IPS DF 6.9 (cell line): ENCODE results near the gene LAMB3.

Experiments
- DNase-seq: peaks from one replicate; pipeline ENCODE4 v3.0.0-alpha.2; 2013; ENCODE audit warnings: low read depth, low spot score
- H3K27ac ChIP-seq: one replicate; pipeline ENCODE4 v1.5.1; 2013; ENCODE audit warnings: low read length, control low read depth
- H3K27me3 ChIP-seq: 2 replicates; pipeline ENCODE4 v1.6.1; 2013; ENCODE audit warnings: mild to moderate bottlenecking, low read length; ENCODE audit not compliant: control insufficient read depth, insufficient read depth
- H3K36me3 ChIP-seq: 2 replicates; pipeline ENCODE4 v1.6.1; 2013; ENCODE audit warnings: low read length; ENCODE audit not compliant: control insufficient read depth, insufficient read depth
- H3K4me1 ChIP-seq: 2 replicates; pipeline ENCODE4 v1.6.1; 2013; ENCODE audit warnings: low read length; ENCODE audit not compliant: control insufficient read depth, insufficient read depth
- H3K4me3 ChIP-seq: 2 replicates; pipeline ENCODE4 v1.5.1; 2013; ENCODE audit warnings: mild to moderate bottlenecking, low read length
- H3K9me3 ChIP-seq: 2 replicates; pipeline ENCODE4 v1.6.1; 2013; ENCODE audit warnings: low read length, inconsistent platforms; ENCODE audit not compliant: control insufficient read depth, insufficient read depth
- WGBS: extraction: QIAGEN DNeasy Blood & Tissue Kit; methylation state at CpG from one replicate; pipeline ENCODE4 v1.1.7; 2013; ENCODE audit warnings: mixed read lengths, missing lambda C conversion rate; ENCODE audit not compliant: insufficient read length, insufficient coverage; 5-methylcytosine and 5-hydroxymethylcytosine counted together

Gene LAMB3

DNA sequence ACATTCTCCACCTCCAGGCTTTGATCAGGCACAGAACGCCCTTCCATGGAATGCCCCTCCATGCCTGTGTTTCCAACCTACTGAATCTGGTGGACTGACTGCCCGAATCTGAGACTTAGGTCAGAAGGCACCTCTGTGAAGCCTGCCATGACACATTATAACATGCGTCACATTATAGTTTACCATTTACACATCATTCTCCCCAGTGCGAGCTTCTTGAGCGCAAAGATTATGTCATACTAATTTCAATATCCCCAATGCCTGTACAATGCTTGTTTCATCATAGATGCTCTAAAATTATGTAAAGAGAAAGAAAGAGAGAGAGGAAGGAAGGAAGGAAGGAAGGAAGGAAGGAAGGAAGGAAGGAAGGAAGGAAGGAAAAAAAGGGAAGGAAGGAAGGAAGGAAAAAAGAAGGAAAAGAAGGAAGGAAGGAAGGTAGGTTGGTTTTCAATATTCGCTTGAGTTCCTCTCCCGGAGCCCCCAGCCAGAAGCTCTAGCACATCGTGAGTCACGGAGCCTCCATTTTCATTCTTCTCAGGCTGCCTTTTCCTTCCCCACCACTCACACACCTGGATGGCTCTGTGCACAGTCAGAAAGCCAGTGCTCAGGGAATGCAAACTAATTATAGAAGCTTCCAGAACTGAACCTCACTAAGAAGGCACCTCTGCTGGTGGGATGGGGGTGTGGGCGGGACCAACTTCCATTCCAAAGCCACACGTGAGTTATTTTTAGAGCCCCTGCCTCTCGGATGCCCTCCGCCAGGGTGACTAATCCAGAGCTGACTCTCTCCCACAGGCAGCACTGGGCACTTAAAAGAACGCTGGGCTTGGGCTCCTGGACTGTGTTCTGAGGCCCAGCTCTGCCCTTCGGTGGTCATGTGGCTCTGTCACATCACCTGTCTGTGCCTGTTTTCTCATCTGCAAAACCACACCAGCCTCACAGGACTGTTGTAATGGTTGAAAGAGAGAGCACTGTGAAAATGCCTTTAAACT, 27.4 kb downstream of the LAMB3 start:
- H3K27me3 ChIP-seq, result no peaks in the 10 kb centered on the region
- DNase-seq, result no peak
- no peak overlapping the region for H3K27ac ChIP-seq
- H3K4me3 ChIP-seq, result no peak overlapping the region
- H3K36me3 ChIP-seq, result no peaks in the 10 kb centered on the region
- WGBS, result no CpG with 5 or more reads among the region's 15 CpGs
- H3K9me3 ChIP-seq, result no peaks in the 10 kb centered on the region
- peaks cover 2% of the 10 kb centered on the region for H3K4me1 ChIP-seq

DNA sequence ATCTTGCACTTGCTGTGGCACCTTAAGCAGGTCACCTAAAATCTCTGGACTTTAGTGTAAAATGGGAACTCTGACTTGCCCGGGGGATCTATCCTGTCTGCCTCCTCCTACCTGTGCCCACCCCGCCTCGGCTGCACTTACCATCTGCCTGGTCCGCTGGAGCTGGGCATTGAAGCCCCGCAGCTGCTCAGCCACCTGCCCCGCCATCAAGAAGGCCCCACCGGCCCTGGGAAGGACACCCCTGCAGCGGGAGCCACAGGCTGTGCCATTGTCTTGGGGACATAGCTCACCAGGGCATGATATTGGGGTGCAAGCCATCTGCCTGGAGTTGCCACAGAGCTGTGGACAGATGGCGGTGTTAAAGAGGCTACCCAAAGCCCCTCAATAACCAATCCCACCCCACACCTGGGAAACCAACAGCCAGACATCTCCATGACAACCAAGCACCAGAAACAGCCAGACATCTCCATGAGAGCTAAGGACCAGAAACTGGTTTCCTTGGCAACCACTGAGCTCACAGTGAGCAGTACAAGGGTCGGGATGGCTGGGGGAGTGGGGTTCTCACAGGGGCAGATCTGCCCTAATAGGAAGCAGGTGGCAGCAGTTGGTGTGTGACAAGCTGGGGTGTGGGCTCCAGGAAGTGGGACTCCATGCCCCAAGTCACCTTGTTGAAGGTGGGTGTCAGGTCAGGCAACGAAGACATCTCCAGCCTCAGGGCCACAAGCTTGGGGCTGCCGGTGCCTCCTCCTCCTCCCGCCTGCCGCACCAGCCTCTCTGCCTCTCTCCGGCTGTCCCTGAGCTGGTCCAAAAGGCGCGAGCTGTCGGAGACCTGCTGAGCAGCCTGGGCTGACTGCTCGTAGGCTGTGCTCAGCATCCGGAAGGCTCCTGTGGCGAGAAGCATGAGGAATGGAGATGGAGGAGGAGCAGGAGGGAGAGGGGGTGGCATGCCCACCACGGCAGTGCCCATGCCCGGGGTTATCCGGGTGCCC, 29.1 kb downstream of the LAMB3 start:
- H3K4me1 ChIP-seq, result peaks cover 2% of the 10 kb centered on the region
- no peaks in the 10 kb centered on the region for H3K27me3 ChIP-seq
- H3K27ac ChIP-seq, result no peak overlapping the region
- no peak overlapping the region for H3K4me3 ChIP-seq
- H3K9me3 ChIP-seq, result no peaks in the 10 kb centered on the region
- no peak for DNase-seq
- H3K36me3 ChIP-seq, result no peaks in the 10 kb centered on the region
- WGBS, result no CpG with 5 or more reads among the region's 24 CpGs

DNA sequence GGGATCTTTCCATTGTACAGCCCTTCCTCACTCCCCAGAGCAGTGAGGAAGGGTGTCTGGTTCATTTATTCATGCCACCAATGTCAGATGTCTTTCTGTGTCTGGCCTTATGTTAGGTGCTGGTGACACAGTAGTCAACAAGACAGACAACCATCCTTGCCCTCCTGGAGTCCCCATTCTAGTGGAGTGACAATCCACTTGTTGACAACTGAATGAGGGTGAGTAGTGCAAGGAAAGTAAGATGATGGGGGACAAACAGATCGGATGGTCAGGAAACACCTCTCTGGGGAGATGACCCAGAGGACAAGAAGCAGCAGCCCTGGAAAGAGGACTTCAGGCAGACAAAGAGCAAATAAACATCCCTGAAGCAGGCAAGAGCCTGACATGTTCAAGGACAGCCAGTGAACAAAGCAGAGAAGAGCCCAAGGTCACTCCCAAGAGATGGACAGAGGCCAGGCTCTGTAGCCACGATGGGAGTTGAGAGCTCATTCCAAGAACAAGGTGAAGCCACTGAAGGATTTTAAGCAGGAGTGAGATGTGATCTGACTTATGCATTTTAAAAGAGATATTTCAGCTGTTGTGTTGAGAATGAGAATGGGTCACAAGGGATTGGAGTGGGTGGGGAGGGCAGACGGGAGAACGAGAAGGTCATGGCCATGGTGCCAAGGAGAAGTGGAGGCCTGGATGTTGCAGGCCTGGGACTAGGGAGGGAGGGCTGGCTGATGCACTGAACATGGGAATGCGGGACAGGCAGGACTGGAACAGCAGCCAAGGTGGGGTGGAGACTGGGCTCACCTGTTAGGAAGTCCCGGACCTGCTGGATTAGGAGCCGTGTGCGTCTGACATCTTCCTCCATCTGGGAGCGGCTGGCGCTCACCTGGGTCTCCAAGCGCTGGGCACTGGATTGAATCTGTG, 30.2 kb downstream of the LAMB3 start:
- no peak for DNase-seq
- Histone ChIP-seq H3K9me3 (no peaks in the 10 kb centered on the region), H3K36me3 (no peaks in the 10 kb centered on the region), H3K4me1 (no peaks in the 10 kb centered on the region), H3K4me3 (no peak overlapping the region), H3K27me3 (no peaks in the 10 kb centered on the region), H3K27ac (no peak overlapping the region)
- no CpG with 5 or more reads among the region's 11 CpGs for WGBS

DNA sequence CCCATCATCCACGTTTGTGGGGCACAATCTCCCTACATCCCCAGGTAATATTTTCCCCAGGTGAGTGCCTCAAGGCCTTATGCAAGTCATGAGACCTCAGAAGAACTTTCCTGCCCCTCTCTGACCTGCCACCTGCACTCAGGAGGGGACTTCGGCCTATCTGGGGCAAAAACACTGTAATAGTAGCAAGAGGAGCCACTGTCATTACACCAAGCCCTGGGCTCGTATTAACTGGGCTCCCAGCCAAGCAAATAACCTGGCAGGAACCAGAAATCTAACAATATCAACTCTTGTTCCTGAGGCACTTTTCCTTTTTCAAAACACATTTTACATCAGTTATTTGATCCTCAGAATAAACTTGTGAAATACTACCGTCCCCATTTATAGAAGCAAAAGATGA, 30.9 kb downstream of the LAMB3 start:
- Histone ChIP-seq H3K4me3 (no peak overlapping the region), H3K9me3 (no peaks in the 10 kb centered on the region), H3K4me1 (no peaks in the 10 kb centered on the region), H3K36me3 (no peaks in the 10 kb centered on the region), H3K27ac (no peak overlapping the region), H3K27me3 (no peaks in the 10 kb centered on the region)
- DNase-seq, result no peak
- WGBS, result no CpG with 5 or more reads among the region's 4 CpGs

DNA sequence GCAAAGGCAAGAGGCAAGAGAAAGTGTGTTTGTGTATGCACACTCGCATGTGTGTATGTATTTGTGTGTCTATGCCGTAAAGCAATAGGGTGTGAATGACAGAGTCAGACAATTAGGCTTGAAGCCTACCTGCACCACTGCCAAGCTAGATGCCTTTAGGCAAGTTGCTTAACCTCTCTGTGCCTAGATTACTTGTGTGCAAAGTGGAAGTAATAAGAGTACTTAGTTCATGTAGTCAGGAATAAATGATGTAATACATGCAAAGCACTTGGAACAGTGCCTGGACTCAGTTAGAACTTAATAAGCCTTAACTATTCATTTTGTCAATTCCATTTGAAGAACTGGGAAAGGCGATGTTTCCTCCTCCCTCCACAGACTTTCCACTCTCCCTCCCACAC, 31.7 kb downstream of the LAMB3 start:
- Histone ChIP-seq H3K4me1 (no peaks in the 10 kb centered on the region), H3K36me3 (no peaks in the 10 kb centered on the region), H3K9me3 (no peaks in the 10 kb centered on the region), H3K27ac (no peak overlapping the region), H3K27me3 (no peaks in the 10 kb centered on the region), H3K4me3 (no peak overlapping the region)
- no peak for DNase-seq
- no CpG with 5 or more reads among the region's 3 CpGs for WGBS

DNA sequence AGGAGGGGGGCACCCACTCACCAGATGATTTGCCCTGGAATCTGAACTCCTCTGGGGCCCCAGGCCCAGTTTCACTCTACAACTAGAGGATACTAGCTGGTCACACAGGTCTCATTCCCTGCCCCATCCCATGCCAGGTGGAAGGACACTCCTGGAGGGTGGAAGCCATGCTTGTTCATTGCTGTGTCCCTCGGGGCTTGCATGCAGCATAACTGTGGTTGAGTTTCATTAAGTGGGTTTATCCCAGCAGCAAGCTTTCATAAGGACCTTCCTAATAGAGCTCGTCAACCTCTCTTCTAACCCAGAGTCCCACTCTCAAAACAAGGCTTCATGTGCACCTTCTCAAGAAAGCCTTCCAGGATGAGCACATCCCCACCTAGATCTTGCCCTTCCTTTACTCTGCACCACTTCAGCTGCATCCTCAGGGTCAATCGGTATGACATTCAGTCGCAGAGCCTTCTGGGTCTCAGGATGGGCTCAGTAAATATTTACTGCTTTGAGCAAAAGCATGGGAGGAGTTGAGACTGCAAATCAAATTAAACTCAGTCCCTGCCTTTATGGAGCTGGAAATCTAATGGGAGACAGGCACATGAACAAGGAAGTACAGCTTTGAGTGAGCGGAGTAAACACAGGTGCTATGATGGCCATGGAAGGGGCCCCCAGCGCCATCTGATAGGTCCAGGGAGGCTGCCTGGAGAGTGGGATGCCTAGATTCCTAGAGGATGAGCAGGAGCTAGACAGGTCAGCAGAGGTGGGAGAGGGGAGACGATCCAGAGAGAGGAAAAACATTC, 32.3 kb downstream of the LAMB3 start:
- H3K9me3 ChIP-seq, result no peaks in the 10 kb centered on the region
- H3K4me1 ChIP-seq, result no peaks in the 10 kb centered on the region
- WGBS, result no CpG with 5 or more reads among the region's 7 CpGs
- H3K27me3 ChIP-seq, result no peaks in the 10 kb centered on the region
- no peak for DNase-seq
- no peaks in the 10 kb centered on the region for H3K36me3 ChIP-seq
- H3K27ac ChIP-seq, result no peak overlapping the region
- no peak overlapping the region for H3K4me3 ChIP-seq

DNA sequence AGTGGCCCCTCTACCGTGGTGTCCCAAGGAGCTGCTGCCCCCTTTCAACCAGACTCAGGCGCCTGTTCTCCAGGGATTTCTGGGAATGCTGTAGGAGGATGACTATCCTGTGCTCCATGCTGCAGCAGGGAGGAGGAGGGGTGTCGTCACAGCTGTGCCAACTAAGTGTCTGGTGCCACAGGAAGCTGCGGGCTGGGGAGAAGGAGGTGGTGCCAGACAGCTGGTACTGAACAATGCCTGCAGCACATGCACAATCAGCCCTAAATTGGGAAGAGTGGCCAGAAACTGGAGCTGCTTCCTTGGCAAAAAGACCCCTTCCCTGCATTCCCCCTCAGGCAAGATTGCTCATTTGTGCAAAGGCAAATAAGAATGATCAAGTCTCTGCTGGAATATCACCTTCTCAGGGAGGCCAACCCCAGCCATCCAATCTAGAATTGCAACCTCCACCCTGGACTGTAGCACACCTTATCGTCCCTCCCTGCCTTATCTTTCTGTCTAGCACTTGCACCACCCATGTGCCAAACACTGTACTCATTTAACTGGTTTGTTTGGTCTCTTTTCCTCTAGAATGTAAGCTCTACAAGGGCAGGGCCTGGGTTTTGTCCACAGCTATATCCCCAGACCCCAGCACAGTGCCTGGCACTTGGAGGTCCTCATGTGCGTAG, 33.3 kb downstream of the LAMB3 start:
- WGBS, result no CpG with 5 or more reads among the region's 6 CpGs
- no peak overlapping the region for H3K4me3 ChIP-seq
- H3K27me3 ChIP-seq, result no peaks in the 10 kb centered on the region; the same call in 1 of the 2 replicates
- no peaks in the 10 kb centered on the region for H3K36me3 ChIP-seq
- no peaks in the 10 kb centered on the region for H3K4me1 ChIP-seq
- H3K27ac ChIP-seq, result no peak overlapping the region
- DNase-seq, result no peak
- H3K9me3 ChIP-seq, result no peaks in the 10 kb centered on the region

DNA sequence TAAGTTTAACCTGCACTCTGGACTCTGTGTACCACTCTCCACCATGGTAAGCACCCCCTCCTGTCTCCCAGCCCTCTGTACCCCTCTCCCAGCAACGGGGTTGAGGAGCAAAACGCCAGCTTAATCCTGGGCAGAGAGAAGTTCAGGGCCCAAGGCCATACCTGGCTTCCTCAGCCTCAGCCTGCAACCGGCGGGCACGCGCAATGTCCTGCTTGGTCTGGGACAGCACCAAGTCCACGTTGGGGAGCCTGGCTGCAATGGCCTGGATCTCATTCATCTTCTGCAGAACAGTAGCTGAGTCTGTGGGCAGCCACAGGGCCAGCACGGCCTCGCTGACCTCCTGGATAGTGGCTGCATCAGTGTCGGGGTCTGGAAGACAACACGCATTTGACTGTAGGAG, 33.9 kb downstream of the LAMB3 start:
- Histone ChIP-seq H3K27ac (no peak overlapping the region), H3K4me1 (no peaks in the 10 kb centered on the region), H3K9me3 (no peaks in the 10 kb centered on the region), H3K4me3 (no peak overlapping the region), H3K27me3 (no peaks in the 10 kb centered on the region; the same call in 1 of the 2 replicates), H3K36me3 (no peaks in the 10 kb centered on the region)
- no peak for DNase-seq
- no CpG with 5 or more reads among the region's 11 CpGs for WGBS

DNA sequence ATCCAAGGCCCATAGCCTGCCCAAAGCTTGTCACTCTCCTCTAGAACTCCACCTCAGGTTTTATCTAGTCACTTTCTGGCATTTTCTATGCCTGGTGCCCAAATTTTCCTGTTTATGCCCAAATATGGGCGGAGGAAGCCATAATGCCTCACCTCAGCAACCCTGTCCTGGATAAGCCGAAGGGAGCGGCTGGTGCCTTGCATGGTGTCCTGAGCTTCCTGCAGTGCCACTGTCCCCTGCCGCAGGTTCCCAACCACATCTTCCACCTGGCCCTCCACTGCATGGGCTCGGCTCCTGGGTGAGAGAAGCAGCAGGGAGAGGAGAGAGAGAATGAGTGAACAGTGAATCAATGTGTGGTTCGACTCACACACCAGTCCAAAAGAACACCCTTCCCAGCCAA, 34.5 kb downstream of the LAMB3 start:
- Histone ChIP-seq H3K27me3 (no peaks in the 10 kb centered on the region; the same call in 1 of the 2 replicates), H3K4me1 (no peaks in the 10 kb centered on the region), H3K27ac (no peak overlapping the region), H3K4me3 (no peak overlapping the region), H3K9me3 (no peaks in the 10 kb centered on the region), H3K36me3 (no peaks in the 10 kb centered on the region)
- no CpG with 5 or more reads among the region's 6 CpGs for WGBS
- DNase-seq, result no peak
